Transverse colon (tissue), 4 donors: ENCODE results near the gene NFKBIZ.
"Not testable (repeated sequence)": the region's sequence is repeated elsewhere in the genome, so short reads cannot be mapped to it uniquely, and the experiment has no call there.

Experiments
- CTCF ChIP-seq, 5 experiments: fragments of 200-600 bp in 3 of 5; fragments of 450-650 bp in 2 of 5; sonication (generic) in 3 of 5; IDR thresholded peaks; 1 replicate in 2 of 5; 2 replicates in 3 of 5; pipeline ENCODE4 v1.5.1; 2016 to 2017; ENCODE audit warnings: antibody characterized with exemption in 5 of 5, inconsistent platforms in 3 of 5, mild to moderate bottlenecking in 2 of 5, moderate library complexity in 1 of 5
- EP300 ChIP-seq: sonication (generic); formaldehyde crosslinking; IDR thresholded peaks from one replicate; pipeline ENCODE4 v1.6.1; 2017; ENCODE audit warnings: antibody characterized with exemption, low read depth
- POLR2A ChIP-seq: fragments of 450-650 bp; IDR thresholded peaks from one replicate; pipeline ENCODE4 v1.6.1; 2016; ENCODE audit warnings: antibody characterized with exemption, mild to moderate bottlenecking, moderate library complexity
- POLR2AphosphoS5 ChIP-seq, 3 donors: sonication (generic); formaldehyde crosslinking; IDR thresholded peaks; one replicate each; pipeline ENCODE4 v1.6.1; 2016; ENCODE audit warnings: antibody characterized with exemption in 3 of 3

- not testable (repeated sequence) for TF ChIP-seq CTCF (IDR thresholded peaks at IDR 0.05); POLR2AphosphoS5 (IDR thresholded peaks at IDR 0.05); EP300; POLR2A
Observed at GRCh38 chr3:101885584-101885983, 36.3 kb downstream of the NFKBIZ start.
